ENCODE measurements around the gene CPVL. TPM values are rescaled to one million over a fixed set of nuclear protein-coding genes. Genes with fewer than 3 reads are reported as not detected.

CPVL gene
- total and polyA plus RNA-seq, 7 experiments from 2014 or later: 0.32 to 88.3 (median 3.0) TPM

- Histone ChIP-seq H3K9me3 (ENCODE audit: control insufficient read depth in 2 of 3, low read length in 3 of 3) (no peaks in the 10 kb centered on the region), H3K27me3 (ENCODE audit: control insufficient read depth in 2 of 2, insufficient read depth in 2 of 2, low read length in 2 of 2) (no peaks in the 10 kb centered on the region), H3K36me3 (ENCODE audit: control insufficient read depth in 2 of 3, insufficient read depth in 3 of 3, low read length in 3 of 3) (no peaks in the 10 kb centered on the region), H3K4me1 (ENCODE audit: control insufficient read depth in 2 of 2, insufficient read depth in 2 of 2, low read length in 2 of 2) (no peaks in the 10 kb centered on the region), H3K27ac (ENCODE audit: low read depth, low read length) (no peak overlapping the region), H3K4me3 (ENCODE audit: low read length) (no peak overlapping the region)
- ATAC-seq (no peak), DNase-seq (no peak)
- H3K27me3 Mint-ChIP-seq: peaks cover 4 to 35% (median 10%) of the 10 kb centered on the region in 5 donors
- no peak overlapping the region for H3K4me3 Mint-ChIP-seq
- intact Hi-C loops (cut with micrococcal nuclease): no loop called here
- H3K4me1 Mint-ChIP-seq: no peaks in the 10 kb centered on the region
- peaks cover 0 to 4% (median 0%) of the 10 kb centered on the region in 11 donors for H3K9me3 Mint-ChIP-seq
- no peak overlapping the region for H3K27ac Mint-ChIP-seq
- no peaks in the 10 kb centered on the region for H3K36me3 Mint-ChIP-seq
- CTCF ChIA-PET: no interaction called here
- POLR2A ChIA-PET: interaction anchor here (0.7 kb wide), 1 partner anchor 18 kb away, joined by 3 read pairs; no protein-coding TSS in a partner anchor
Observed at GRCh38 chr7:29080803-29081202, 65.5 kb downstream of the CPVL start.

- Histone ChIP-seq H3K27me3 (ENCODE audit: control insufficient read depth in 2 of 2, insufficient read depth in 2 of 2, low read length in 2 of 2) (no peaks in the 10 kb centered on the region), H3K9me3 (ENCODE audit: control insufficient read depth in 2 of 3, low read length in 3 of 3) (no peaks in the 10 kb centered on the region), H3K36me3 (ENCODE audit: control insufficient read depth in 2 of 3, insufficient read depth in 3 of 3, low read length in 3 of 3) (no peaks in the 10 kb centered on the region), H3K27ac (ENCODE audit: low read depth, low read length) (no peak overlapping the region), H3K4me1 (ENCODE audit: control insufficient read depth in 2 of 2, insufficient read depth in 2 of 2, low read length in 2 of 2) (no peaks in the 10 kb centered on the region), H3K4me3 (ENCODE audit: low read length) (no peak overlapping the region)
- H3K36me3 Mint-ChIP-seq: no peaks in the 10 kb centered on the region
- H3K27me3 Mint-ChIP-seq: peaks cover 4 to 23% (median 12%) of the 10 kb centered on the region in 5 donors
- ChIA-PET POLR2A (no interaction called here), CTCF (interaction anchor here (0.6 kb wide), 1 partner anchor 23 kb away, joined by 4 read pairs; no protein-coding TSS in a partner anchor)
- DNase-seq: no peak
- intact Hi-C loops (cut with micrococcal nuclease): no loop called here
- no peaks in the 10 kb centered on the region for H3K4me1 Mint-ChIP-seq
- H3K4me3 Mint-ChIP-seq: no peak overlapping the region
- H3K9me3 Mint-ChIP-seq: peaks cover 0 to 4% (median 0%) of the 10 kb centered on the region in 11 donors
- ATAC-seq: no peak
- H3K27ac Mint-ChIP-seq: no peak overlapping the region
Observed at GRCh38 chr7:29078311-29079260, 67.8 kb downstream of the CPVL start.

DNA sequence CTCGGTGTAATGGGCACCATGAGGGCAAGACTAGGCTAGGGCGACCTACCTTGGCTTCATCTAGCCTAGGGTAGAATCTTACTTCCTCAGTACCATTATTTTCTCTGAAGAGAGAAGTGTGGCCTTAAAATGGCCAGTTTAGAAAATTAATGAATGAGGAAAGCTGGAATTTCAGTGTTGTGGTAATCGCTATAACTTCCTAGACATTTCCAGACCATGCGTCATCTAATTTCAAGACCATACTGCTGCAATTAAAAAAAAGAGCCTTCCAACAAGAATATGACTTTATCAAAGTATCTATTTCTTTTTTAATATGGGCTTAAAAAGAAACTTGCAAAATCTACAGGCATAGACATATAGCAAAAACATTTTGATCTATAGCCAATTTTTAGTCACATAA, 68.5 kb downstream of the CPVL start:
- ChIA-PET POLR2A (no interaction called here), CTCF (interaction anchor here (0.6 kb wide), 1 partner anchor 24 kb away, joined by 4 read pairs; no protein-coding TSS in a partner anchor)
- H3K4me1 Mint-ChIP-seq: no peaks in the 10 kb centered on the region
- H3K27me3 ChIP-seq (ENCODE audit: control insufficient read depth in 2 of 2, insufficient read depth in 2 of 2, low read length in 2 of 2): no peaks in the 10 kb centered on the region
- H3K36me3 Mint-ChIP-seq: no peaks in the 10 kb centered on the region
- no peaks in the 10 kb centered on the region for H3K9me3 ChIP-seq (ENCODE audit: control insufficient read depth in 2 of 3, low read length in 3 of 3)
- peaks cover 4 to 18% (median 12%) of the 10 kb centered on the region in 5 donors for H3K27me3 Mint-ChIP-seq
- no peak overlapping the region for H3K27ac Mint-ChIP-seq
- no peak overlapping the region for H3K4me3 Mint-ChIP-seq
- H3K4me3 ChIP-seq (ENCODE audit: low read length): no peak overlapping the region
- intact Hi-C loops (cut with micrococcal nuclease): no loop called here
- no peaks in the 10 kb centered on the region for H3K36me3 ChIP-seq (ENCODE audit: control insufficient read depth in 2 of 3, insufficient read depth in 3 of 3, low read length in 3 of 3)
- peaks cover 0 to 4% (median 0%) of the 10 kb centered on the region in 11 donors for H3K9me3 Mint-ChIP-seq
- DNase-seq (no peak), ATAC-seq (no peak)
- H3K27ac ChIP-seq (ENCODE audit: low read depth, low read length): no peak overlapping the region
- H3K4me1 ChIP-seq (ENCODE audit: control insufficient read depth in 2 of 2, insufficient read depth in 2 of 2, low read length in 2 of 2): no peaks in the 10 kb centered on the region

- Histone ChIP-seq H3K9me3 (ENCODE audit: control insufficient read depth in 2 of 3, low read length in 3 of 3) (no peaks in the 10 kb centered on the region), H3K4me3 (ENCODE audit: low read length) (no peak overlapping the region), H3K27me3 (ENCODE audit: control insufficient read depth in 2 of 2, insufficient read depth in 2 of 2, low read length in 2 of 2) (no peaks in the 10 kb centered on the region), H3K4me1 (ENCODE audit: control insufficient read depth in 2 of 2, insufficient read depth in 2 of 2, low read length in 2 of 2) (no peaks in the 10 kb centered on the region), H3K27ac (ENCODE audit: low read depth, low read length) (no peak overlapping the region), H3K36me3 (ENCODE audit: control insufficient read depth in 2 of 3, insufficient read depth in 3 of 3, low read length in 3 of 3) (no peaks in the 10 kb centered on the region)
- H3K27ac Mint-ChIP-seq: no peak overlapping the region
- H3K4me3 Mint-ChIP-seq: no peak overlapping the region
- H3K4me1 Mint-ChIP-seq: no peaks in the 10 kb centered on the region
- ChIA-PET CTCF (interaction anchor here (0.6 kb wide), 1 partner anchor 171 kb away, joined by 11 read pairs; no protein-coding TSS in a partner anchor), POLR2A (no interaction called here)
- intact Hi-C loops (cut with micrococcal nuclease): no loop called here
- DNase-seq: no peak
- H3K36me3 Mint-ChIP-seq: no peaks in the 10 kb centered on the region
- H3K9me3 Mint-ChIP-seq: peaks cover 0 to 4% (median 0%) of the 10 kb centered on the region in 11 donors
- no peak for ATAC-seq
- H3K27me3 Mint-ChIP-seq: peaks cover 4 to 18% (median 15%) of the 10 kb centered on the region in 5 donors
Observed at GRCh38 chr7:29077176-29077575, 69.2 kb downstream of the CPVL start.

DNA sequence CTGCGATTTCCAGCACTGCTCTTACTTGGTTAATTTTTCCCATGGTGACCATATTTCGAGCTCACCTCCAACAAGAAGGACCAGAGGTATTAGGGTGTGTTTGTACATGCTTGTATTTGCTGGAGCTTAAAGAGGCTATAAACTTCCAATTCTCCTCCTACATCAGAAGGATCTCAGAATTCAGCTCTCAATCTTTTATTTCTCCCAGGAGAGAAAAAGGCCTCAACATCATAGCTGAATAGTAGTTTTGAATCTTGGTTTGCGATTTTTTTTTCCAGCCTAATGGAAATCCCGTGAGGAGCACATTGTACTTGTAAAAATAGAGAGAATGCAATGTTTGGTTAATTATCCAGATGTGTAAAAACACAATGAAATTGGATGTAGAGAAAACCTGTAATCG, 69.7 kb downstream of the CPVL start:
- POLR2A ChIA-PET: interaction anchor here (0.7 kb wide), 1 partner anchor 1002 kb away, joined by 3 read pairs; no protein-coding TSS in a partner anchor
- Histone ChIP-seq H3K9me3 (ENCODE audit: control insufficient read depth in 2 of 3, low read length in 3 of 3) (no peaks in the 10 kb centered on the region), H3K27me3 (ENCODE audit: control insufficient read depth in 2 of 2, insufficient read depth in 2 of 2, low read length in 2 of 2) (no peaks in the 10 kb centered on the region), H3K36me3 (ENCODE audit: control insufficient read depth in 2 of 3, insufficient read depth in 3 of 3, low read length in 3 of 3) (no peaks in the 10 kb centered on the region), H3K4me1 (ENCODE audit: control insufficient read depth in 2 of 2, insufficient read depth in 2 of 2, low read length in 2 of 2) (no peaks in the 10 kb centered on the region), H3K27ac (ENCODE audit: low read depth, low read length) (no peak overlapping the region), H3K4me3 (ENCODE audit: low read length) (no peak overlapping the region)
- peaks cover 4 to 18% (median 15%) of the 10 kb centered on the region in 5 donors for H3K27me3 Mint-ChIP-seq
- DNase-seq (no peak), ATAC-seq (no peak)
- no peaks in the 10 kb centered on the region for H3K4me1 Mint-ChIP-seq
- intact Hi-C loops (cut with micrococcal nuclease): no loop called here
- H3K27ac Mint-ChIP-seq: no peak overlapping the region
- CTCF ChIA-PET: no interaction called here
- no peak overlapping the region for H3K4me3 Mint-ChIP-seq
- H3K9me3 Mint-ChIP-seq: peaks cover 0 to 4% (median 0%) of the 10 kb centered on the region in 11 donors
- no peaks in the 10 kb centered on the region for H3K36me3 Mint-ChIP-seq

DNA sequence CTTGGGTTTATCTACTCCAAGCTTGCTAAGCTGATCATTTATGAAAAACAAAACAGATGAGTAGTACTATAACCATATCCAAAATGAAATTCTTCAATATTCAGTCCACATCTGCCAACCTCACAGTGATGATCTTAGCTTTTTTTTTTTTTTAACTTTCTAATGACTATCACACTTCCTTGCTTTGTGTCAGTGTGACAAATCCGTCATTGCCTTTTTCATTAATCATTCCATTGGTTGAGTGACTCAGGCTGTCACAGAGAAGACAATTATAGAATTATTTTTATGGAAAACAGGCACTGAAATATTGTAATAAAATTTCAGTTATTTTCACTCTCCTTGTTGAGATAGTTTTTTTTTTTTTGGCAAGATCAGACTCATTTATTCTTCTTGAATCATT, 70.7 kb downstream of the CPVL start:
- Mint-ChIP-seq H3K27me3 (peaks cover 4 to 12% (median 9%) of the 10 kb centered on the region in 5 donors), H3K9me3 (peaks cover 0 to 4% (median 0%) of the 10 kb centered on the region in 11 donors), H3K4me3 (no peak overlapping the region), H3K4me1 (no peaks in the 10 kb centered on the region), H3K36me3 (no peaks in the 10 kb centered on the region), H3K27ac (no peak overlapping the region)
- peaks cover 0 to 2% of the 10 kb centered on the region in 2 donors for H3K27me3 ChIP-seq (ENCODE audit: control insufficient read depth in 2 of 2, insufficient read depth in 2 of 2, low read length in 2 of 2)
- POLR2A ChIA-PET: no interaction called here
- CTCF ChIA-PET: no interaction called here
- H3K4me1 ChIP-seq (ENCODE audit: control insufficient read depth in 2 of 2, insufficient read depth in 2 of 2, low read length in 2 of 2): no peaks in the 10 kb centered on the region
- no peaks in the 10 kb centered on the region for H3K36me3 ChIP-seq (ENCODE audit: control insufficient read depth in 2 of 3, insufficient read depth in 3 of 3, low read length in 3 of 3)
- DNase-seq (no peak), ATAC-seq (no peak)
- no peak overlapping the region for H3K4me3 ChIP-seq (ENCODE audit: low read length)
- intact Hi-C loops (cut with micrococcal nuclease): no loop called here
- H3K9me3 ChIP-seq (ENCODE audit: control insufficient read depth in 2 of 3, low read length in 3 of 3): no peaks in the 10 kb centered on the region
- H3K27ac ChIP-seq (ENCODE audit: low read depth, low read length): no peak overlapping the region

All from naive thymus-derived CD4-positive, alpha-beta T cell (primary cell).